Frontal cortex (tissue), 4 donors: ENCODE results near the gene CARD19. TPM values are rescaled to one million over a fixed set of nuclear protein-coding genes. Genes with fewer than 3 reads are reported as not detected.
"Not testable (repeated sequence)": the region's sequence is repeated elsewhere in the genome, so short reads cannot be mapped to it uniquely, and the experiment has no call there.

Source experiments
- DNase-seq, 2 donors: peaks; one replicate each; pipeline ENCODE4 v3.0.0; 2012; ENCODE audit warnings: low spot score in 2 of 2
- FAIRE-seq: peaks from 2 replicates; lab custom pipeline; 2012; peaks lifted over from hg19 to GRCh38; lab: Jason Lieb, UNC
- total RNA-seq: library from RNA; depleted of rRNA; stranded (reverse); fragments of >200 nt; gene quantifications from one replicate; pipeline ENCODE4 v1.2.3, GENCODE V29; 2014
- donor health status: control.
- donor health status: control.
- donor health status: control.

The CARD19 gene
- total RNA-seq, 1 donor from 2014 or later: 14.3 TPM

DNA sequence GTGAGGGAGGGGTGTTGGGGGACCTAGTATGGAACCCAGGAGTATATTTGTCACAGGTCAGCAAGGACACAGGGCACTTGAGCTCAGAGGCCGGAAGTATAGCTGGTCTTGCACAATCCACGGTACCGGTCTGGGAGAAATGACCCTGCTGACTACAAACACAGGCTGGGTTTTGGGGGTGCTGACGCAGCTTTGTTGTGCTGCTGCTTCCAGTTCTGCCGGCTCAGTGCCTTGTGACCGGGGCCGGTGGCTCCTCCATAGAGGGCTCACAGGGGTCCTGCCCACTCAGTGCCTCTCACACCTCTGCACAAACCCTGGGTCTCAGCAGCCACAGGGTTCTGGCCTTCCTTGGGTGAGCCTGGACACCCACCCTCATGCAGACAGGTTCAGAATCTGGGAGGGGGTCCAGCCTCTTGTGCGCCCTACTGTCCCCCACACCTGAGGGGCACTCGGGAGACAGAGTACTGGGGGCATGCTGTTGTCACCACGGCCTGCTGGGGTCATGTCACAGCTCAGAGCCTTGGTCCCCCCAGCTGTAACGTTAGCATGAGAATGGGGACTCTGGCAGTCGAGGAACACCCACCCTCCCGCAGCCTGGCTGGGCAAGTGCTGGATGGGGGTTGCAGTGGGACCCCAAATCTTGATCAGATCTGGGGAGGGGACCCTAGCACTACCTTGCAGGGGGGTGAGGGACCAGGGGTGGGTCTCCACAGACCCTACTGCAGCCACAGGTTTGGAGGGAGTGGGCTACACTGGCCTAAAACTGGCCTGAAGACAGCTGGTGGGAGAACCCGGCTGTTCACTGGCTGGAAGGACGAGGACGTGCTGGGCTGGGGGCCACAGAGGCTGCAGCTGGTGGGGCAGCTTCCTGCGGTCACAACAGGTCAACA, 20.3 kb downstream of the CARD19 start:
- FAIRE-seq (no peak), DNase-seq (no peak)

- not testable (repeated sequence) for DNase-seq, FAIRE-seq
Observed at GRCh38 chr9:93117521-93117920, 21.5 kb downstream of the CARD19 start.

DNA sequence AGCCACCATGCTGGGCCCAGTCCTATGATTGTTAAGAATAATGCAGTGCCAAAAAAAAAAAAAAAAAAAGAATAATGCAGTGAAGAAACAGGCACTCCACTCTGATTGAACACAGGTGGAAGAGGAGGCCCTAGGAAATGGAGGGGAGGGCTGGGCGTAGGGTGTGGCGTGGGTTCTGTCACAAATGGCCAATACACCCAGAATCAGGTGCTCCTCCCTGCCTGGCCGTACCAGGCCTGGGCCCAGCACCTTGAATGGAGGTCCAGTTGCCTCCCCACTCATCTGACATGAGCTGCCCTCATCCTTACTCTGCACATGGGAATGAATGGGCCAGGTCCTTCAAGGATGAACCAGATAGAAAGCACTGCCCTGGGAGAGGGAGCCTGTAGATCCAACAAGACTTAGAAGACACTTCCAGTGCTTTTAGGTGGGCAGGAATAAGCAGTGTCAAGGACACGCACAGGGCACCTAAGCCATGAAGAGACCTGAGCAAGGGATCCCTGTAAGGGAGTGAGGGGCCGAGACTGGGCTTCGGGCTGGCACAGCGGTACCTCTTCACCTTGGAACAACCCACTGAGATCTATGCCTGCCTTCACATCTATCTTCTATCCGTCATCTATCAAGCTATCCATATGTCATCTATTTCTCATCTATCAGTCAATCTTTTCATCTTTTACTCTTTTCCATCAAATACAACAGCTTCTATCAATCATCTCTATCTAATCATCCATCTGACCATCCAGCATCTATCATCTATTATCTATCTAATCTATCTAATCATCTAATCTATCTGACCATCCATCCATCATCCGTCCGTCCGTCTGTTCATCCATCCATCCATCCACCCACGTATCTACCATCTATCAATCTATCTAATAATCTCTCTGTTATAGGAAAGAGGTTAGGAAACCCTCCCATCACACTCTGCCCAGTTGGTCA, 22.2 kb downstream of the CARD19 start:
- no peak for FAIRE-seq
- DNase-seq: no peak

GRCh38 chr9:93118863-93119702, 23.1 kb downstream of the CARD19 start:
- DNase-seq: no peak
- FAIRE-seq: no peak

GRCh38 chr9:93119703-93119952, 23.6 kb downstream of the CARD19 start:
- DNase-seq (no peak), FAIRE-seq (no peak)

- FAIRE-seq (no peak), DNase-seq (peak in 1 of 2 donors; percentile 79)
Observed at GRCh38 chr9:93119953-93120845, 24.2 kb downstream of the CARD19 start.

- FAIRE-seq: no peak
- DNase-seq: no peak
Observed at GRCh38 chr9:93120846-93121315, 24.9 kb downstream of the CARD19 start.

- DNase-seq (no peak), FAIRE-seq (no peak)
Observed at GRCh38 chr9:93121316-93122241, 25.6 kb downstream of the CARD19 start.

DNA sequence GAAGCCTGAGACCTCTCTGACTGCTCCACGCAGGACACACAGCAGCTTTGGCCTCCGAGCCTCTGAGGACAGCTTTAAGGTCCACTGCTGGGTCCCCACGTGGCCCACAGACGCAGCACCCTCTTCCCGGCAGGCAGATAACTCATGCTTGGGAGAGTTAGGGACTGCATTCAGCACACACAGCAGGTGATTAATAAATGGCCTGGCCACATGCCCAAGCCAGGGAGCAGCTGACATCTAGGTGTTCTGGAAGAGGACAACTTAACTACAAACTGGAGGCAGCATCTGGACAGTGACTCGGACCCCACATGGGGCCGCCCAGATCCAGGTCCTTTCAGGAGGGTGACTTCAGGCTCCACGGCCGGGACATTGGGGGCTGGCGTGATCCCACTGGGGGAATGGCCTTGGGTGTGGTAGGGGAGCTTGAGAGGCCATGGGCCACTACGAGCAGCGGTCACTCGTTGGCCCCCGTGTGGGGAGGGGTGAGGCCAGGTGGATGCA, 26.8 kb downstream of the CARD19 start:
- DNase-seq (no peak), FAIRE-seq (no peak)

GRCh38 chr9:93123561-93124283, 27.7 kb downstream of the CARD19 start:
- FAIRE-seq (no peak), DNase-seq (no peak)

DNA sequence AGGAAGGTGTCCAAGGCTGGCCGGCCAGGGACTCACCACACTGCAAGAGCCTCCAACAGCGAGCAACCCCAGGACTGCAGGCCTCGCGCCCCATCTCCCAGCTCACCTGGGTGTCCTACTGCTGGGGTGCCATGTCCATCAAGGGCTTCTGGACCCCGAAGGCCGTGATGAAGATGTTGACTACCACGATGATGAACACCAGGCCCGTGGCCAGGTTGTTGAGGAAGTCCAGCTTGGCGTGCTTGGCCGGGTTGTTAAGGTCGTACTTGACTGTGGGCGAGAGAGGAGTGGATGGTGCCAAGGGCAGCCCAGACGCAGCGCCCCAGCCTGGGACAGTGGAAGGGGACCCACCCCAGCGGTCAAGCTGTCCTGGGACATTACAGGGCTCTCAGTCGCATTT, 28.8 kb downstream of the CARD19 start:
- DNase-seq (no peak), FAIRE-seq (no peak)

DNA sequence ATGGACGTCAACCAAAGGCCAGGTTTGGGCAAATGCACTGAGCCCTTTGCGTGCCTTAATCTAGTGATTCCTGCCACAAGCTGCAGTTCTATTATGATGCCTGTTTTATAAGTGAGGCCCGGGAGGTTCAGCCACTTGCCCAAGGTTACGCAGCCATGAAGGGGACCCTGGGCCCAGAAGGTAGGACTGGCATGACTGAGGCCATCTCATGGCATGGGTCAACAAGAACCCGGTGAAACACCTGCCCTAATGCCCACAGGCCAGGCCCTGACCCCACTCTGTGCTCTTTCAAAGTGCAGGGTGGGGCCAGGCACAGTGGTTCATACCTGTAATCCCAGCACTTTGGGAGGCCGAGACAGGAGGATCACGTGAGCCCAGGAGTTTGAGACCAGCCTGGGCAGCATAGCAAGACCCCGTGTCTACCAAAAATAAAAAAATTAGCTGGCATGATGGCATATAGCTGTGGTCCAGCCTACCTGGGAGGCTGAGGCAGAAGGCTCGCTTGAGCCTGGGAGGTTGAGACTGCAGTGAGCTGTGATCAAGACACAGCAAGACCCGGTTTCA, 29.4 kb downstream of the CARD19 start:
- no peak for FAIRE-seq
- DNase-seq: no peak

- no peak for DNase-seq
- FAIRE-seq: no peak
Observed at GRCh38 chr9:93126151-93126781, 30.2 kb downstream of the CARD19 start.

DNA sequence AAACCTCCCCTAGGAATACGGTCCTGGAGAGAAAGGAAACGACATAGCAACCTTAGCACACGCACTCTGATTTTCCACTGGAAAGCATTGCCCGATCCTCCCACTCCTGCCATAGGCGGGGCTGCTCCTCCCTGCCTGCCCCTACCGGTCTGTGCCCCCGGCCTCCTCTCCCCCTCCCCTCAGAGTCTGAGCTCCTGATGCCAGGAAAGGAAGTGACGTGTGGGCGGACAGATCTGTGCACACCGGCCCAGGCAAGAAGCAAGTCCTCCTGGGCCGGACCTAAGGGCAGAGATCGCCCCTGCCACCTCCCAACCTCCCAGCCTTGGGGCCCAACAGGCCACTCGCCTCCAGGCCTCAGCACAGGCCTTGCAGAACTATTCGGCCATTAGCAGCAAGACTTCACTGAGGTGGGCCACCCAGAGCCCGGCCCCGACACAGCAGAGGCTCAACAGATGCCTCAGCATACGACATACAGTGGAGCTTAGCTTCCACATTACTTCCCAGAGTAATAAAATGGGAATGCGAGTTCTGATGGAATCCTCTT, 30.9 kb downstream of the CARD19 start:
- no peak for DNase-seq
- FAIRE-seq: no peak

GRCh38 chr9:93127395-93127911, 31.4 kb downstream of the CARD19 start:
- DNase-seq: no peak
- no peak for FAIRE-seq
